ENCODE results near the gene IPO11. TPM values are rescaled to one million over a fixed set of nuclear protein-coding genes. Genes with fewer than 3 reads are reported as not detected.
A peak's percentile ranks its signal among the peaks of the same experiment; 100 is the strongest.

The IPO11 gene
- total RNA-seq, 1 donor, result 38.1 TPM

DNA sequence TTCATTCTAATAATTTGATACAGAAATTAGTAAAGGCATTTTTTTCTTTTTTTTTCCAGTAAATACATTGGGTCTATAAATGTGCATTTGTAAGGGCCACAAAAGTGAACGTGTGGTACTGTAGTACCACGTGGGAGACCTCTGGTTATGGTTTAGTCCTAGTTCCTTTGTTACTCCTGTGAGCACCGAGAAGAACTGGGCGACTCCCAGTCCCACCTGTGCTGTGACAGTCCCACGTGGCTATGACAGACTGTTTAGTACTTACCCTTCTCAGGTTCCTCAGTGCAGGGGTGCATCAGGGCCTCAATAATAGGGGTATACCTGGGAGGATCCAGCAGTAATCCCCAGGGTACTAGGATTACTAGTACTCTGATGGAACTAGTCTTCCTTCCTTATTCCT is 215.3 kb downstream of the IPO11 start:
- TF ChIP-seq, protein P1, sequence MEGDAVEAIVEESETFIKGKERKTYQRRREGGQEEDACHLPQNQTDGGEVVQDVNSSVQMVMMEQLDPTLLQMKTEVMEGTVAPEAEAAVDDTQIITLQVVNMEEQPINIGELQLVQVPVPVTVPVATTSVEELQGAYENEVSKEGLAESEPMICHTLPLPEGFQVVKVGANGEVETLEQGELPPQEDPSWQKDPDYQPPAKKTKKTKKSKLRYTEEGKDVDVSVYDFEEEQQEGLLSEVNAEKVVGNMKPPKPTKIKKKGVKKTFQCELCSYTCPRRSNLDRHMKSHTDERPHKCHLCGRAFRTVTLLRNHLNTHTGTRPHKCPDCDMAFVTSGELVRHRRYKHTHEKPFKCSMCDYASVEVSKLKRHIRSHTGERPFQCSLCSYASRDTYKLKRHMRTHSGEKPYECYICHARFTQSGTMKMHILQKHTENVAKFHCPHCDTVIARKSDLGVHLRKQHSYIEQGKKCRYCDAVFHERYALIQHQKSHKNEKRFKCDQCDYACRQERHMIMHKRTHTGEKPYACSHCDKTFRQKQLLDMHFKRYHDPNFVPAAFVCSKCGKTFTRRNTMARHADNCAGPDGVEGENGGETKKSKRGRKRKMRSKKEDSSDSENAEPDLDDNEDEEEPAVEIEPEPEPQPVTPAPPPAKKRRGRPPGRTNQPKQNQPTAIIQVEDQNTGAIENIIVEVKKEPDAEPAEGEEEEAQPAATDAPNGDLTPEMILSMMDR (IDR thresholded peaks at IDR 0.05; ENCODE audit: insufficient read depth, low read length), result no peak
- no peak for DNase-seq (ENCODE audit: low read depth)
- H3K4me3 ChIP-seq (ENCODE audit: low read depth, low read length), result no peak overlapping the region

GRCh38 chr5:62631909-62632580 is 219.5 kb downstream of the IPO11 start:
- TF ChIP-seq, protein P1 (IDR thresholded peaks at IDR 0.05; ENCODE audit: insufficient read depth, low read length), result no peak
- no peak overlapping the region for H3K4me3 ChIP-seq (ENCODE audit: low read depth, low read length)
- peak; percentile 37 for DNase-seq (ENCODE audit: low read depth)

GRCh38 chr5:62633243-62633642 is 220.7 kb downstream of the IPO11 start:
- TF ChIP-seq, protein P1 (IDR thresholded peaks at IDR 0.05; ENCODE audit: insufficient read depth, low read length), result no peak
- no peak for DNase-seq (ENCODE audit: low read depth)
- H3K4me3 ChIP-seq (ENCODE audit: low read depth, low read length), result no peak overlapping the region

GRCh38 chr5:62640446-62640845 is 227.9 kb downstream of the IPO11 start:
- no peak for DNase-seq (ENCODE audit: low read depth)

DNA sequence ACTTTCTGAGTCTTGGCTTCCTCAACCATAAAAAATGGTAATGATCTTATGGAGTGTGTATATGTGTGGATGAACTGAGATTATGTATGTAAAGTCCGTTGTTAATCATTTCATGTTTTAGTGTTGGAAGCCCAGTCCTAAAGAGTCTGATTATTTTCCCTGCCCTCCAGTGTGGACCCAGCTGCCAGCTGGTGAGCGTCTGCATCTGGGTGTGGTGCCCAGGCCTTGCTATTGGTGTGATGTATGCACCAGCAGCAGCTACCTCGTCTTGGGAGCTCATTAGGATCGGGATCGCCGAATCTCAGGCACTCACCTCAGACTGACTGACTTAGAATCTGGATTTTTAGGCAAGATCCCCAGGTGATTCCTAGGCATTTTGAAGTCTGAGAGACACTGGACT is 229.9 kb downstream of the IPO11 start:
- TF ChIP-seq, protein P1 (IDR thresholded peaks at IDR 0.05; ENCODE audit: insufficient read depth, low read length), result no peak
- no peak for DNase-seq (ENCODE audit: low read depth)
- no peak overlapping the region for H3K4me3 ChIP-seq (ENCODE audit: low read depth, low read length)

More at GRCh38 chr5:62640446-62640845, 227.9 kb downstream of the IPO11 start:
- H3K4me3 ChIP-seq (ENCODE audit: low read depth, low read length), result no peak overlapping the region
- TF ChIP-seq, protein P1 (IDR thresholded peaks at IDR 0.05; ENCODE audit: insufficient read depth, low read length), result no peak

DNA sequence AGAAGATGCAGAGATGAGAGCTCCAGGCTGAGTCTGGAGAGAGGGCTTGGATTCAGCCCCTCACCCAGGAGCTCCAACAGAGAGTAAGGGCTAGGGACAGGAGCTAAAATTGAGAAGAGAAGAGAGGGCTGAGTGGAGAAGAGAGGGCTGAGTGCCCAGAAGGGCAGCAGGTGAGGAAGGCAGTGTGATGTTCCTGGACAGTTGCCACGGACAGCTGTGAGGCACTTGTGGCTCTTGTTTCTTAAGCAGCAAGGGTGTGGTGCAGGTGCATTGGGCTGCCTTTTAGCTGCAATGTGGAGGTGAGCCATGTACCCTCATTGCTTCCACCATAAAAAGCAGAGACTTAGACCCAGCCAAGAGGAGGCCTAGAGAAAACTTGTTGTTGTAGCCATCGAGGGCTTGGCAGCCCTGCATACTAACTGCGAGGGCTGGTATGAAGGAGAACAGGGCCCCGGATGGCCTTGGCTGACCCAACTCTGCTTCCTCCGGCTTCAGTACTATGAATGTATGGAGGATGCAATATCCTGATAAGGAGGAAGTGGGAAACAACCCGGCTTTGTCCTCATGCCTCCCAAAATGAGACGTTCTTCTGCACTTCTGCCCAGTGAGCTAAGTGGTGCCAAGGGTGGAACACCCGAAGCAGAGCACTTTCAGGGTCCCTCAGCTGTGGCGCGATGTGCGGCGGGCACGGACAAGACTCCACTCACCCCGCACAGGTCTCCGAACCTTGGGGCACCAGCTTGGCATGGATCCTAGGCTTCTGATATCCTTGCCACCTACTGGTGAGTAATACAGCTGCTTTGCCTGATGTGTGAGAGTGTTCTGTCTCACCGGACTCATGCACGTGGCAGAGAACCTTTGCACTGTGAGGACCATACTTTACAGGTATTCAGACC is 231.2 kb downstream of the IPO11 start:
- DNase-seq (ENCODE audit: low read depth), result no peak
- H3K4me3 ChIP-seq (ENCODE audit: low read depth, low read length), result no peak overlapping the region
- TF ChIP-seq, protein P1 (IDR thresholded peaks at IDR 0.05; ENCODE audit: insufficient read depth, low read length), result no peak
